Prostate gland (tissue), 2 donors: Measurements from ENCODE around the gene ZCCHC14. TPM values are rescaled to one million over a fixed set of nuclear protein-coding genes. Genes with fewer than 3 reads are reported as not detected.
"Not testable (repeated sequence)": the region's sequence is repeated elsewhere in the genome, so short reads cannot be mapped to it uniquely, and the experiment has no call there.

ENCODE experiments used
- DNase-seq: peaks from one replicate; pipeline ENCODE4 v3.0.0-alpha.2; 2019; ENCODE audit warnings: low spot score
- H3K27ac ChIP-seq, 2 donors: fragments of 200-600 bp; sonication (generic); 2 replicates each; pipeline ENCODE4 v1.5.1; 2017 to 2019
- H3K27me3 ChIP-seq: fragments of 200-600 bp; sonication (generic); replicated peaks from 2 replicates; pipeline ENCODE4 v1.5.1; 2019; ENCODE audit not compliant: insufficient read depth
- H3K36me3 ChIP-seq, 2 donors: fragments of 200-600 bp; sonication (generic); 1 replicate in 1 of 2; 2 replicates in 1 of 2; pipeline versions ENCODE4 v1.5.1 to v1.8.1; 2017 to 2019
- H3K4me1 ChIP-seq: fragments of 200-600 bp; sonication (generic); replicated peaks from 2 replicates; pipeline ENCODE4 v1.5.1; 2019
- H3K4me3 ChIP-seq, 2 donors: fragments of 200-600 bp; sonication (generic); 2 replicates each; pipeline ENCODE4 v1.5.1; 2017 to 2019
- H3K9me3 ChIP-seq: fragments of 200-600 bp; sonication (generic); 2 replicates; pipeline ENCODE4 v1.5.1; 2017
- POLR2A ChIP-seq: fragments of 450-650 bp; IDR thresholded peaks from one replicate; pipeline ENCODE4 v1.6.1; 2016; ENCODE audit warnings: antibody characterized with exemption, mild to moderate bottlenecking
- POLR2AphosphoS5 ChIP-seq: sonication (generic); formaldehyde crosslinking; IDR thresholded peaks from one replicate; pipeline ENCODE4 v1.6.1; 2017; ENCODE audit warnings: antibody characterized with exemption
- WGBS: methylation state at CpG from one replicate; pipeline ENCODE4 v1.1.5; 2018; 5-methylcytosine and 5-hydroxymethylcytosine counted together
- intact Hi-C: fragments of 100-400 bp; cut with DNase I; formaldehyde crosslinking; loops from one replicate; pipeline ENCODE4 v1.14.2; 2022
- total RNA-seq, 2 donors: library from RNA; depleted of rRNA; stranded (reverse); fragments of >200 nt; gene quantifications; one replicate each; pipeline ENCODE4 v1.1.0, GENCODE V29; 2016
- TF ChIP-seq, protein P1 (sequence below), 4 experiments: fragments of 200-600 bp in 2 of 4; fragments of 450-650 bp in 2 of 4; sonication (generic) in 2 of 4; IDR thresholded peaks; 1 replicate in 3 of 4; 2 replicates in 1 of 4; pipeline ENCODE4 v1.5.1; 2016 to 2019; ENCODE audit warnings: antibody characterized with exemption in 4 of 4, mild to moderate bottlenecking in 2 of 4, moderate library complexity in 2 of 4

The ZCCHC14 gene
- total RNA-seq, 2 donors from 2014 or later = 14.9 to 55.7 TPM

DNA sequence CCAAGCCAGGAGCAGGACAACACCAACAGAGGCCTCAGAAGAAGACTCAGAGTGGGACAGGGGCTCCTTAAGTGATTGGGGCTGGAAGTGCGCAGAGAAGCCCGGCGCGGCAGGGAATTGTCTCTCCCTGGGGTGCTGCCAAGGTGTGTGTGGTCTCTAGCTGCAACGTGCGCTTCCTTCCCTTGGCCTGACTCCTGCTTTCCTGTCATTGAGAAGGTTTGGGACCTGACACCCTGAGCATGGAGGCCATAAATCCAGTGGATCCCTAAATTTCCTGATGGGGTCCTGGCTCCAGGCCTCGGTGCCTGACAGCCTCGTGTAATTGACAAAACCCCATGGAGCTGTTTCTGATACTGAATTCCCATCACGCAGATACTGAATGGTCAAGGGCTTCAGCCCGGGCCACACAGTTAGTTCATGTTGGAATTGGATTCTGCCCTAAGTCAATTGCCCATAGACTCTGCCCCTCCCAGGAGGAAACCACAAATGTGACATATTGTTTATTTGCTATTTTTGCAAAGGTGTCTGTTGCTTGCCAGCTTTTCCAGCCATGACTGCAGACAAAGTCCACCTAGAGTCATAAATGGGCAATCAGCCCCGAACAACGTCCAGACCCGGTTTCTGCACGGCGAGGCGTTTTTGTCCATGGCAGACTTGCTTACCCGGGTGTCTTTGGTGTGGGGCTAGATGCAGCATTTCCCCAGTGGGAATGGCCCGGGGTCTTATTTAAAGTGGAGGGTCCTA, 4.4 kb upstream of the ZCCHC14 start:
- WGBS = 72% methylated on average over 18 of the region's 18 CpGs
- H3K36me3 ChIP-seq, H3K4me1 ChIP-seq, H3K27ac ChIP-seq, H3K27me3 ChIP-seq, H3K9me3 ChIP-seq, H3K4me3 ChIP-seq: not testable (repeated sequence)
- peak; percentile 10 for DNase-seq
- intact Hi-C loops = loop anchor here (10.0 kb wide), 1 partner anchor 182 kb away; the partner anchor contains the start of gene C16orf95
- peak; percentile 71 for TF ChIP-seq POLR2AphosphoS5

DNA sequence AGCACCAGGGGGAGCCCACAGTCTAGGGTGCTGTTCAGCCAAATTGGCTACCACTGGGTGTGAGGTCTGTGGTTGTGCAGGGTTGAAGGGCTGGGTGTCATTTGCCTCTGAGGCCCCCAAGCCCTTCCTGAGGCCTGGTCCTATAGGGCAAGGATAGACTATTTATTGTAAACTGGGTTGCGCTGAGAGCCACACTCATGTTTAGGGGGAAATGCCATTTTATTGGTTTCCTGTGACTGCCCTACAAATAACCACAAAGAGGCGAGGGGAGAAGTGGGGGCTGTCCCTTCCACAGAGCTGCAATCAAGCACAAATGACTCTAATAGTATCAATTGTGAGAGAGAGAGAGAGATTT, 3.6 kb upstream of the ZCCHC14 start:
- no peaks in the 10 kb centered on the region for H3K27me3 ChIP-seq
- intact Hi-C loops = loop anchor here (10.0 kb wide), 1 partner anchor 182 kb away; the partner anchor contains the start of gene C16orf95
- H3K9me3 ChIP-seq = no peaks in the 10 kb centered on the region
- TF ChIP-seq POLR2AphosphoS5 (no peak), POLR2A (no peak)
- TF ChIP-seq, protein P1, sequence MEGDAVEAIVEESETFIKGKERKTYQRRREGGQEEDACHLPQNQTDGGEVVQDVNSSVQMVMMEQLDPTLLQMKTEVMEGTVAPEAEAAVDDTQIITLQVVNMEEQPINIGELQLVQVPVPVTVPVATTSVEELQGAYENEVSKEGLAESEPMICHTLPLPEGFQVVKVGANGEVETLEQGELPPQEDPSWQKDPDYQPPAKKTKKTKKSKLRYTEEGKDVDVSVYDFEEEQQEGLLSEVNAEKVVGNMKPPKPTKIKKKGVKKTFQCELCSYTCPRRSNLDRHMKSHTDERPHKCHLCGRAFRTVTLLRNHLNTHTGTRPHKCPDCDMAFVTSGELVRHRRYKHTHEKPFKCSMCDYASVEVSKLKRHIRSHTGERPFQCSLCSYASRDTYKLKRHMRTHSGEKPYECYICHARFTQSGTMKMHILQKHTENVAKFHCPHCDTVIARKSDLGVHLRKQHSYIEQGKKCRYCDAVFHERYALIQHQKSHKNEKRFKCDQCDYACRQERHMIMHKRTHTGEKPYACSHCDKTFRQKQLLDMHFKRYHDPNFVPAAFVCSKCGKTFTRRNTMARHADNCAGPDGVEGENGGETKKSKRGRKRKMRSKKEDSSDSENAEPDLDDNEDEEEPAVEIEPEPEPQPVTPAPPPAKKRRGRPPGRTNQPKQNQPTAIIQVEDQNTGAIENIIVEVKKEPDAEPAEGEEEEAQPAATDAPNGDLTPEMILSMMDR (IDR thresholded peaks at IDR 0.05) = no peak
- H3K27ac ChIP-seq = no peak overlapping the region
- no peaks in the 10 kb centered on the region for H3K36me3 ChIP-seq
- 70% methylated on average over 2 of the region's 2 CpGs for WGBS
- H3K4me1 ChIP-seq = peaks cover 8% of the 10 kb centered on the region
- no peak overlapping the region for H3K4me3 ChIP-seq
- DNase-seq = no peak

DNA sequence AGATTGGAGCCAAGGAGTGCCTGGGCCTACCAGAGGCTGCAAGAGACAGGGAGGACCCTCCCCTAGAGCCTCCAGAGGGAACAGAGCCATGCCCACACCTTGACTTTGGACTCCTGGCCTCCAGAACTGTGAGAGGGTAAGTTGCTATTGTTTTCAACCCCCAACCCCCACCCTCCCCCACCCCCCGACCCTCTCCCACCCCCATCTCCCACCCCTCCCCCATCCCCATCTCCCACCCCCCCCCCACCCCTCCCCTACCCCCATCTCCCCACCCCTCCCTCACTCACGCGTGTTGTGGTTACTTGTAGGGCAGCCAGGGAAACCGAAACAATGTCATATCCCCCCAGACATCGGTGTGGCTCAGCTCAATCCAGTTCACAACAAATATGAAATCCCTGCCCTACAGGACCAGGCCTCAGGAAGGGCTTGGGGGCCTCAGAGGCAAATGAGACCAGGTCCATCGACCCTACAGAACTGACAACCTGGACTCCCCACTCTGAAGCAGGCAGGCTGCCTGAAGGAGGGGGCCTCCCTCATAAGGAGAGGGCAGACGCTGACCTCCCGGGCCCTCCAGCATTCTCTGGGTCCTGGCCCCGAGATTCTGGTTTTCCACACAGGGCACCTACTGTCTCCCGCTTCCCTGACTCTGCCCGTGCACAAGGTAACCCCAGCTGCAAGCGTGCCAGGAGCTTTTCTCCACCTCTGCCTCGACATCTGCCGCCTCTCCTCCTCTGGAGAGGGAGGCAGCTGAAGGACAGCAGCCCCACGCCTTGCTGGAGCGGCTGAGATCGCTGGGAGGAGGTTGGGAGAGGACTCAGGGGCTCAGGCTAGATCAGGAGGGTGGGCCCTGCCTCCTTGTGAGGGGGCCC, 3.0 kb upstream of the ZCCHC14 start:
- TF ChIP-seq POLR2A = no peak
- TF ChIP-seq, protein P1 (IDR thresholded peaks at IDR 0.05) = no peak
- no peak for TF ChIP-seq POLR2AphosphoS5
- Histone ChIP-seq H3K27ac (no peak overlapping the region), H3K4me3 (no peak overlapping the region), H3K4me1 (peaks cover 10% of the 10 kb centered on the region), H3K27me3 (no peaks in the 10 kb centered on the region), H3K9me3 (no peaks in the 10 kb centered on the region), H3K36me3 (no peaks in the 10 kb centered on the region)
- 73% methylated on average over 16 of the region's 17 CpGs for WGBS
- intact Hi-C loops = loop anchor here (10.0 kb wide), 1 partner anchor 181 kb away; the partner anchor contains the start of gene C16orf95
- no peak for DNase-seq

DNA sequence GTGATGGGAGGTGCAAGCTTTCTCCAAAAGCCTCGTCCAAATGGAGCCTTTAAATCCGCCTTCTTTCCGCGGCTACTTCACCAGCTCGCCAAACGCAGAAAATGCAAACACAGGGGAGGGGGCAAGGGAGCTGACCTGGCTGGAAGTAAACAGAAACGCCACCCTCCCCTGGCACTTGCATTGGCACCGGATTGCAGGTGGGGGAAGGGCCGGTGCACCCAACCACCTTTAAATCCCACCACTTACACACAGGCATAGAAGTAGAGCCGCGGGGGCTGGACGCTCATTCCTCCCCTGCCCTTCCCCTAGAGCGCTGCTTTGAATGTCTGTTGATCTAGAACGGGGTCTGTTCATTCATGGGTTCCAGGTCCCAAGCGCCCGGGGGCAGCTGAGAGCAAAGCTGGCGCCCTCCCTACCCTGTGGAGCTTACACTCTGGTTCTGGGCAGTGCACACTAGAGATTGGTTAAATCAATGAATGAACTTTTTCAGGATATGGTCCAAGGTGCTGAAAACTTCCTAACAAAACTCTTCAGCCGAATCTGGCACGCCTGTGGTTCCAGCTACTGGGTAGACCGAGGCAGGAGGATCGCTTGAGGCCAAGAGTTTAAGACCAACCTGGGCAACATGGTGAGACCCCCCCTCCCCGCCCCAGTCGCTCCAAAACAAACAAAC, 920 bp upstream of the ZCCHC14 start:
- no peak overlapping the region for H3K27ac ChIP-seq
- H3K36me3 ChIP-seq = no peaks in the 10 kb centered on the region
- intact Hi-C loops = loop anchor here (10.0 kb wide), 1 partner anchor 179 kb away; the partner anchor contains the start of gene C16orf95
- H3K4me3 ChIP-seq = peak overlapping the region; percentile 47 to 49
- no peaks in the 10 kb centered on the region for H3K9me3 ChIP-seq
- peaks cover 21% of the 10 kb centered on the region for H3K4me1 ChIP-seq
- TF ChIP-seq POLR2AphosphoS5 (no peak), POLR2A (no peak)
- TF ChIP-seq, protein P1 (IDR thresholded peaks at IDR 0.05) = no peak
- no peaks in the 10 kb centered on the region for H3K27me3 ChIP-seq
- 26% methylated on average over 23 of the region's 23 CpGs for WGBS
- DNase-seq = no peak

DNA sequence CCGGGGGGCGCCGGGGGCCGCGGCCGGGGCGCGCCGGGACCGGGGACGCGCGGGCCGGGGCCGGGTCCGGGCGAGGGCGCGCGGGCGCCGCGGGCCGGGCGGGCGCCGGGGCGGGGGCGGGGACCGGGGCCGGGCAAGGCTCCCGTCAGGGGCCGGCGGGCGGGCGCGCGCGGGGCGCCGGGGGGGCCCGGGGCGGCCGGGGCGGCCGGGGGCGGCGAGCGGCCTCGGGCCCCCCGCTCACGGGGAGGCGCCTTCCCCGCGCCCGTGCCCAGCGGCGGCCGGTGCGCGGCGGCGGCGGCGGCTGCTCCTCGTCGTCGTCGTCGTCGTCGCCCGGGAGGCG, 563 bp downstream of the ZCCHC14 start:
- DNase-seq = no peak
- H3K4me1 ChIP-seq = peaks cover 21% of the 10 kb centered on the region
- no peaks in the 10 kb centered on the region for H3K27me3 ChIP-seq
- H3K36me3 ChIP-seq = no peaks in the 10 kb centered on the region
- H3K27ac ChIP-seq = peak overlapping the region in 1 of 2 donors; percentile 8
- TF ChIP-seq POLR2AphosphoS5 (no peak), POLR2A (no peak)
- TF ChIP-seq, protein P1 (IDR thresholded peaks at IDR 0.05) = no peak
- no CpG with 5 or more reads among the region's 74 CpGs for WGBS
- no peaks in the 10 kb centered on the region for H3K9me3 ChIP-seq
- H3K4me3 ChIP-seq = peak overlapping the region; percentile 47 to 49
- intact Hi-C loops = loop anchor here (10.0 kb wide), 1 partner anchor 177 kb away; the partner anchor contains the start of gene C16orf95
